Chondrocyte (in vitro differentiated cells): Measurements from ENCODE around the gene PHACTR1. TPM values are rescaled to one million over a fixed set of nuclear protein-coding genes. Genes with fewer than 3 reads are reported as not detected.

Experiments used
- DNase-seq: peaks from one replicate; pipeline ENCODE4 v3.0.0; 2021; ENCODE audit warnings: mixed read lengths, low spot score
- H3K27ac Mint-ChIP-seq: one replicate; pipeline ENCODE4 v1.8.0; 2021; ENCODE audit warnings: mild to moderate bottlenecking, moderate library complexity, mixed read lengths; ENCODE audit not compliant: unreplicated experiment
- H3K27me3 Mint-ChIP-seq: 2 replicates; pipeline ENCODE4 v1.8.0; 2021; ENCODE audit warnings: low read depth, mixed read lengths
- H3K36me3 Mint-ChIP-seq: 2 replicates; pipeline ENCODE4 v1.8.0; 2021; ENCODE audit warnings: low read depth, mixed read lengths
- H3K4me1 Mint-ChIP-seq: 2 replicates; pipeline ENCODE4 v1.8.0; 2021; ENCODE audit warnings: low read depth, mild to moderate bottlenecking, mixed read lengths
- H3K4me3 Mint-ChIP-seq: one replicate; pipeline ENCODE4 v1.8.0; 2021; ENCODE audit warnings: mild to moderate bottlenecking, moderate library complexity, mixed read lengths; ENCODE audit not compliant: unreplicated experiment
- H3K9me3 Mint-ChIP-seq: 2 replicates; pipeline ENCODE4 v1.8.0; 2021; ENCODE audit warnings: low read depth, mixed read lengths
- CTCF ChIP-seq: fragments of 200-600 bp; sonication (generic); IDR thresholded peaks from 2 replicates; pipeline ENCODE4 v1.5.0; 2021; ENCODE audit warnings: antibody characterized with exemption, mild to moderate bottlenecking, moderate library complexity
- total RNA-seq: library from RNA; stranded (reverse); gene quantifications from 3 replicates; pipeline ENCODE4 v1.2.1, GENCODE V29; 2021

The PHACTR1 gene
- total RNA-seq, 1 donor from 2014 or later, result 2.1 TPM

- Mint-ChIP-seq H3K9me3 (no peaks in the 10 kb centered on the region), H3K4me1 (no peaks in the 10 kb centered on the region), H3K4me3 (no peak overlapping the region), H3K27ac (no peak overlapping the region), H3K27me3 (peaks cover 5% of the 10 kb centered on the region), H3K36me3 (no peaks in the 10 kb centered on the region)
- TF ChIP-seq CTCF, result no peak
- no peak for DNase-seq
These were observed 429.9 kb downstream of the PHACTR1 start for GRCh38 chr6:13146442-13146841.

- H3K36me3 Mint-ChIP-seq, result no peaks in the 10 kb centered on the region
- no peak overlapping the region for H3K27ac Mint-ChIP-seq
- H3K4me1 Mint-ChIP-seq, result no peaks in the 10 kb centered on the region
- H3K27me3 Mint-ChIP-seq, result peaks cover 7% of the 10 kb centered on the region
- TF ChIP-seq CTCF, result no peak
- H3K4me3 Mint-ChIP-seq, result no peak overlapping the region
- no peak for DNase-seq
- H3K9me3 Mint-ChIP-seq, result no peaks in the 10 kb centered on the region
These were observed 430.8 kb downstream of the PHACTR1 start for GRCh38 chr6:13147376-13147775.

- Mint-ChIP-seq H3K27me3 (peaks cover 7% of the 10 kb centered on the region), H3K36me3 (no peaks in the 10 kb centered on the region), H3K4me3 (no peak overlapping the region), H3K9me3 (no peaks in the 10 kb centered on the region), H3K27ac (no peak overlapping the region), H3K4me1 (no peaks in the 10 kb centered on the region)
- no peak for TF ChIP-seq CTCF
- DNase-seq, result no peak
These were observed 431.2 kb downstream of the PHACTR1 start for GRCh38 chr6:13147782-13148181.

- Mint-ChIP-seq H3K9me3 (no peaks in the 10 kb centered on the region), H3K27ac (no peak overlapping the region), H3K4me1 (no peaks in the 10 kb centered on the region), H3K4me3 (no peak overlapping the region), H3K36me3 (no peaks in the 10 kb centered on the region), H3K27me3 (peaks cover 7% of the 10 kb centered on the region)
- no peak for DNase-seq
- no peak for TF ChIP-seq CTCF
These were observed 436.2 kb downstream of the PHACTR1 start for GRCh38 chr6:13152764-13153163.

- Mint-ChIP-seq H3K36me3 (peaks cover 1% of the 10 kb centered on the region), H3K9me3 (no peaks in the 10 kb centered on the region), H3K27me3 (peaks cover 4% of the 10 kb centered on the region), H3K27ac (no peak overlapping the region), H3K4me3 (no peak overlapping the region), H3K4me1 (no peaks in the 10 kb centered on the region)
- no peak for TF ChIP-seq CTCF
- no peak for DNase-seq
These were observed 439.8 kb downstream of the PHACTR1 start for GRCh38 chr6:13156381-13156780.
